Omental fat pad (tissue), 4 donors: ENCODE results near the gene DDHD1. TPM values are rescaled to one million over a fixed set of nuclear protein-coding genes. Genes with fewer than 3 reads are reported as not detected.
"Not testable (repeated sequence)": the region's sequence is repeated elsewhere in the genome, so short reads cannot be mapped to it uniquely, and the experiment has no call there.

Experiments used
- ATAC-seq: fragments of 150-250 bp; one replicate; pipeline ENCODE4 v1.9.1; 2016; ENCODE audit warnings: mild to moderate bottlenecking, moderate library complexity; ENCODE audit not compliant: low FRiP score
- DNase-seq: peaks from one replicate; pipeline ENCODE4 v3.0.0-alpha.2; 2019; ENCODE audit warnings: low spot score
- total RNA-seq, 4 donors: library from RNA; depleted of rRNA; stranded (reverse); fragments of >200 nt; gene quantifications; one replicate each; pipeline ENCODE4 v1.1.0, GENCODE V29; 2016
- TF ChIP-seq, protein P1 (sequence below), 3 donors: fragments of 450-650 bp; IDR thresholded peaks; one replicate each; pipeline ENCODE4 v1.5.1; 2016 to 2017; ENCODE audit warnings: antibody characterized with exemption in 3 of 3, mild to moderate bottlenecking in 3 of 3, moderate library complexity in 2 of 3

Gene DDHD1
- total RNA-seq, 4 donors from 2014 or later, result 13.7 to 26.3 (median 21.2) TPM

GRCh38 chr14:53140585-53140984 is 12.5 kb downstream of the DDHD1 start:
- TF ChIP-seq, protein P1, sequence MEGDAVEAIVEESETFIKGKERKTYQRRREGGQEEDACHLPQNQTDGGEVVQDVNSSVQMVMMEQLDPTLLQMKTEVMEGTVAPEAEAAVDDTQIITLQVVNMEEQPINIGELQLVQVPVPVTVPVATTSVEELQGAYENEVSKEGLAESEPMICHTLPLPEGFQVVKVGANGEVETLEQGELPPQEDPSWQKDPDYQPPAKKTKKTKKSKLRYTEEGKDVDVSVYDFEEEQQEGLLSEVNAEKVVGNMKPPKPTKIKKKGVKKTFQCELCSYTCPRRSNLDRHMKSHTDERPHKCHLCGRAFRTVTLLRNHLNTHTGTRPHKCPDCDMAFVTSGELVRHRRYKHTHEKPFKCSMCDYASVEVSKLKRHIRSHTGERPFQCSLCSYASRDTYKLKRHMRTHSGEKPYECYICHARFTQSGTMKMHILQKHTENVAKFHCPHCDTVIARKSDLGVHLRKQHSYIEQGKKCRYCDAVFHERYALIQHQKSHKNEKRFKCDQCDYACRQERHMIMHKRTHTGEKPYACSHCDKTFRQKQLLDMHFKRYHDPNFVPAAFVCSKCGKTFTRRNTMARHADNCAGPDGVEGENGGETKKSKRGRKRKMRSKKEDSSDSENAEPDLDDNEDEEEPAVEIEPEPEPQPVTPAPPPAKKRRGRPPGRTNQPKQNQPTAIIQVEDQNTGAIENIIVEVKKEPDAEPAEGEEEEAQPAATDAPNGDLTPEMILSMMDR (IDR thresholded peaks at IDR 0.05), result no peak
- DNase-seq (no peak), ATAC-seq (no peak)

- DNase-seq (no peak), ATAC-seq (no peak)
Observed at GRCh38 chr14:53137568-53138203, 15.4 kb downstream of the DDHD1 start.

GRCh38 chr14:53130491-53130890 is 22.6 kb downstream of the DDHD1 start:
- not testable (repeated sequence) for ATAC-seq, DNase-seq

More at GRCh38 chr14:53137568-53138203, 15.4 kb downstream of the DDHD1 start:
- TF ChIP-seq, protein P1 (IDR thresholded peaks at IDR 0.05), result no peak

GRCh38 chr14:53128303-53129028 is 24.7 kb downstream of the DDHD1 start:
- ATAC-seq (no peak), DNase-seq (no peak)
- TF ChIP-seq, protein P1 (IDR thresholded peaks at IDR 0.05), result no peak

GRCh38 chr14:53127832-53128231 is 25.3 kb downstream of the DDHD1 start:
- DNase-seq (no peak), ATAC-seq (no peak)
- TF ChIP-seq, protein P1 (IDR thresholded peaks at IDR 0.05), result no peak

DNA sequence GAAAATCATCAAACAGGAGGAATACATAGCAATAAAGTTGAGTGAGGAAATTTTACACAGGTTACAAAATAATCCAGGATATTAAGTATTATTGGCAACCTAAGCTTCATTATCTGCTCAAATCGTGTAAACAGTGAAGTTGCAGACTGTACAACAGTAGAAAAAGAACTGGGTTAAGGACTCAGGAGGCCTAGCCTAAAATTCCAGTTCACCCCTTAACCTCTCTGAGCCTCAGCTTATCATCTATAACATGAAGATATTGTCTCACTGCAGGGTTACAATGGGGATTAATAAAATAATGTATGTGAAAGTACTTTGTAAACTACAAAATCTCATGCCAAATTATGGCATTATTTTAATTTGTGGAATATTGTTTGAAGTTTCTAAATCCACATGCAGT is 26.0 kb downstream of the DDHD1 start:
- DNase-seq (no peak), ATAC-seq (no peak)
- TF ChIP-seq, protein P1 (IDR thresholded peaks at IDR 0.05), result no peak

DNA sequence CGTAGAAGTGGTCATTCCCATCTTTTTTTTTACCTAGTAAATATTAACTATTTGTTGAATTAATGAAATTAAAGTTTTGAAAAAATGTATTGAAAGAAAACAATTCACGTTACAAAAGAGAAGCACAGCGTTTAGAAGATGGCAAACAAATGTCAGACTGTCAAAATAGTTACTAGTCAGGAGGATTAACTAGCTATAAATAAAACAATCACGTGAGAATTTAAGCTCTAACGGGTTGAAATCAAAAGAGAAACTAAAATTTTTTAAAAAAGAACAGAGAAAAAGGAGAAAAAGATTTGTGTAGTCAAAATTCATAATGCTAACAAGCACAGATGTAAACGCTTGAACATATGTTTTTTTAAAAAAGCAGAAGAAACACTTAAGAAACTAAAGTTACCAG is 26.4 kb downstream of the DDHD1 start:
- no peak for ATAC-seq
- TF ChIP-seq, protein P1 (IDR thresholded peaks at IDR 0.05), result no peak
- DNase-seq, result no peak
